Kidney (tissue), 14 donors: ENCODE measurements around the gene STEAP4. TPM values are rescaled to one million over a fixed set of nuclear protein-coding genes. Genes with fewer than 3 reads are reported as not detected.

Source experiments
- DNase-seq, 5 donors: peaks; one replicate each; pipeline ENCODE4 v3.0.0-alpha.2; 2013 to 2020
- FAIRE-seq: peaks from 2 replicates; lab custom pipeline; 2012; peaks lifted over from hg19 to GRCh38; lab: Jason Lieb, UNC
- H3K27ac ChIP-seq, 2 donors: one replicate each; pipeline ENCODE4 v1.7.0; 2013; ENCODE audit warnings: low read depth in 2 of 2, low read length in 2 of 2, inconsistent platforms in 1 of 2
- H3K27me3 ChIP-seq: one replicate; pipeline ENCODE4 v1.7.1; 2013; ENCODE audit warnings: low read length, inconsistent platforms; ENCODE audit not compliant: control insufficient read depth, insufficient read depth
- H3K36me3 ChIP-seq, 3 donors: one replicate each; pipeline versions ENCODE4 v1.7.0 to v1.7.1; 2013; ENCODE audit warnings: low read length in 3 of 3, control low read depth in 1 of 3, inconsistent platforms in 1 of 3; ENCODE audit not compliant: insufficient read depth in 3 of 3, control insufficient read depth in 2 of 3
- H3K4me1 ChIP-seq, 3 donors: one replicate each; pipeline versions ENCODE4 v1.7.0 to v1.7.1; 2013; ENCODE audit warnings: low read length in 3 of 3, inconsistent platforms in 1 of 3, low read depth in 1 of 3; ENCODE audit not compliant: control insufficient read depth in 2 of 3, insufficient read depth in 2 of 3
- H3K4me3 ChIP-seq, 3 donors: one replicate each; pipeline versions ENCODE4 v1.7.0 to v1.8.1; 2013; ENCODE audit warnings: low read length in 3 of 3, control low read depth in 1 of 3, inconsistent platforms in 1 of 3
- H3K9ac ChIP-seq, 3 donors: one replicate each; pipeline versions ENCODE4 v1.7.0 to v1.7.1; 2013; ENCODE audit warnings: low read length in 3 of 3, control low read depth in 1 of 3, inconsistent platforms in 1 of 3
- H3K9me3 ChIP-seq, 3 donors: one replicate each; pipeline versions ENCODE4 v1.7.0 to v1.7.1; 2013; ENCODE audit warnings: low read length in 3 of 3, control low read depth in 1 of 3, inconsistent platforms in 1 of 3; ENCODE audit not compliant: control insufficient read depth in 2 of 3, insufficient read depth in 1 of 3
- intact Hi-C: fragments of 100-400 bp; cut with DNase I; formaldehyde crosslinking; loops from one replicate; pipeline ENCODE4 v1.11.1; 2022
- polyA plus RNA-seq: library from polyadenylated mRNA; stranded (reverse); fragments of 350-450 nt; fragmentation: Illumina TruSeq; extraction: RNeasy Lipid Tissue Mini Kit (QIAGEN cat#74804); gene quantifications from one replicate; pipeline ENCODE4 v1.2.3, GENCODE V29; 2014; ENCODE audit warnings: low read depth, low replicate concordance; ENCODE audit not compliant: insufficient read depth
- total RNA-seq: library from RNA; stranded (reverse); fragmentation: NEBNext Ultra II Directional; extraction: Animal tissue kit (Norgen Biotek cat#: 25700); gene quantifications from one replicate; pipeline ENCODE4 v1.2.1, GENCODE V29; 2021
- TF ChIP-seq, protein P1 (sequence below): IDR thresholded peaks from 3 replicates; pipeline ENCODE4 v1.5.1; 2012; ENCODE audit warnings: mild to moderate bottlenecking, moderate library complexity, borderline replicate concordance; ENCODE audit not compliant: insufficient read depth; ENCODE audit errors: extremely low read depth
- donor health status: control.
- donor health status: control.
- donor health status: control.
- donor health status: control.
- donor health status: control.
- donor health status: DM: yes; HTN: yes; CAD: no.
- donor health status: Normal renal cell carcinoma (clear cell type).

STEAP4 gene
- total and polyA plus RNA-seq, 2 donors from 2014 or later: 3.4 to 80.2 TPM

DNA sequence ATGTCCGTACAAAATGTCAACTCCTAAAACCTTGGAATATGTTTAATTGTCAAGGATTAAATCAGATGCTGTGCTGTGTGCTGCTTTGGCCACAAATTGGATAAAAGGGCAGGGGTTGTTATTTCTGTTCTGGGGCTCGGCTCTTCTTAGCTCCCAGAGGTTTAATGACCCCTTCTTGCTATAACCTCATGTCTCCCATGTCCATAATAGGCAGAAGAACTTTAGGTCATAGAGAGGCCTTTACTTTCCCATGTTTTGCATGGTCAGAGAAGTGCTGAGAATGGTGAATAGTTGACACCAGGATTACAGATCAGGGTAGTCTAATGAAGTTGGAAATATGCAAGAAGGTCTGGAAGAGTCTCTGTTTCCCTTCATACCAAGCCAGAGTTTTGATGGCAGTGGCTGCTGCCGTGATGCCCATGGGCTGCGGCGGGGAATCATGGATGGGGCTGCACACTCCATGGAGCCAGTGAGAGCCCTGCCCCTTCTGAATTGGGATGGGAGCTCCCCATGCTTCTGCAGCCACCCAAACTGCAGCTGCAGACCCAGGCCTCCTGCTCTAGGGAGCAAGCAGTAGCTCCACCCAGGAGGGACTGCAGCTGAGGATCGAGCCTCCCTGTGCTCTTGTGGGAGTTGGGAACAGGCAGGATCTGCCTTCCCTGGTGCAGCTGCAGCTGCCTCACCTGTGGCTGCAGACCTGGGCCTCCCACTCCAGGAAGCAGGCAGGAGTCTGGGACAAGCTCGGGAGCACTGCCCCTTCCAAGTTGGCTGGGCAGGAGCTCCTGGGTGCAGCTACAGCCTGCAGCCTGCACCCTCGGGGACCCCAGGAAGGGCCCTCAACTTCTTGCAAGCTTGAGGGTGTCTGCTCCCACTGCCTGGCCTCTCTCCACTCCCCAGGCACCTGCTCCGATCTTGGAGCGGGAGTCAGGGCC, 23.1 kb upstream of the STEAP4 start:
- H3K27ac ChIP-seq: no peak overlapping the region

GRCh38 chr7:88328787-88329186, 22.1 kb upstream of the STEAP4 start:
- no peak overlapping the region for H3K27ac ChIP-seq
- H3K9me3 ChIP-seq: no peaks in the 10 kb centered on the region
- H3K36me3 ChIP-seq: no peaks in the 10 kb centered on the region
- FAIRE-seq: no peak
- no peaks in the 10 kb centered on the region for H3K4me1 ChIP-seq
- no peak overlapping the region for H3K9ac ChIP-seq
- DNase-seq: no peak
- H3K27me3 ChIP-seq: no peaks in the 10 kb centered on the region
- H3K4me3 ChIP-seq: no peak overlapping the region
- intact Hi-C loops: no loop called here
- TF ChIP-seq, protein P1, sequence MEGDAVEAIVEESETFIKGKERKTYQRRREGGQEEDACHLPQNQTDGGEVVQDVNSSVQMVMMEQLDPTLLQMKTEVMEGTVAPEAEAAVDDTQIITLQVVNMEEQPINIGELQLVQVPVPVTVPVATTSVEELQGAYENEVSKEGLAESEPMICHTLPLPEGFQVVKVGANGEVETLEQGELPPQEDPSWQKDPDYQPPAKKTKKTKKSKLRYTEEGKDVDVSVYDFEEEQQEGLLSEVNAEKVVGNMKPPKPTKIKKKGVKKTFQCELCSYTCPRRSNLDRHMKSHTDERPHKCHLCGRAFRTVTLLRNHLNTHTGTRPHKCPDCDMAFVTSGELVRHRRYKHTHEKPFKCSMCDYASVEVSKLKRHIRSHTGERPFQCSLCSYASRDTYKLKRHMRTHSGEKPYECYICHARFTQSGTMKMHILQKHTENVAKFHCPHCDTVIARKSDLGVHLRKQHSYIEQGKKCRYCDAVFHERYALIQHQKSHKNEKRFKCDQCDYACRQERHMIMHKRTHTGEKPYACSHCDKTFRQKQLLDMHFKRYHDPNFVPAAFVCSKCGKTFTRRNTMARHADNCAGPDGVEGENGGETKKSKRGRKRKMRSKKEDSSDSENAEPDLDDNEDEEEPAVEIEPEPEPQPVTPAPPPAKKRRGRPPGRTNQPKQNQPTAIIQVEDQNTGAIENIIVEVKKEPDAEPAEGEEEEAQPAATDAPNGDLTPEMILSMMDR: no peak

More for the DNA sequence above, 23.1 kb upstream of the STEAP4 start:
- intact Hi-C loops: no loop called here
- Histone ChIP-seq H3K4me3 (no peak overlapping the region), H3K4me1 (no peaks in the 10 kb centered on the region), H3K9me3 (no peaks in the 10 kb centered on the region), H3K36me3 (no peaks in the 10 kb centered on the region), H3K9ac (no peak overlapping the region), H3K27me3 (no peaks in the 10 kb centered on the region)
- no peak for FAIRE-seq
- peak in 1 of 5 donors; percentile 53 for DNase-seq
- TF ChIP-seq, protein P1: no peak

DNA sequence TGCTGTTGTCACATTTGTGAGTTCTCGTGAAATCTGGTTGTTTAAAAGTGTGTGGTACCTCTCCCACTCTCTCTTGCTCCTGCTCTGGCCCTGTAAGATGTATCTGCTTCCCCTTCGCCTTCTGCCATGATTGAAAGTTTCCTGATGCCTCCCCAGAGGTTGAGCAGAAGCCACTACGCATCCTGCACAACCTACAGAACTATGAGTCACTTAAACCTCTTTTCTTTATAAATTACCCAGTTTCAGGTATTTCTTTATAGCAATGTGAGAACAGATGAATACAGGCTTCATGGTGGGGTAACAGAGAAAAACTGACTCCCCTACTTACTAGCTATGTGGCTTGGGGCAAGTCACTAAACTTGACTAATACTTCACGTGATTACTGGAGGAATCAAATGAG, 18.0 kb upstream of the STEAP4 start:
- Histone ChIP-seq H3K9me3 (no peaks in the 10 kb centered on the region), H3K4me1 (no peaks in the 10 kb centered on the region), H3K36me3 (no peaks in the 10 kb centered on the region), H3K27me3 (no peaks in the 10 kb centered on the region), H3K9ac (no peak overlapping the region), H3K27ac (no peak overlapping the region), H3K4me3 (no peak overlapping the region)
- TF ChIP-seq, protein P1: no peak
- intact Hi-C loops: no loop called here
- no peak for DNase-seq
- FAIRE-seq: no peak
